HepG2 (cell line): ENCODE results near the gene OR6C75. TPM values are rescaled to one million over a fixed set of nuclear protein-coding genes. Genes with fewer than 3 reads are reported as not detected.

Source experiments
- ATAC-seq: fragments of 200-7000 bp; cut with Tn5 transposase; 3 replicates; pipeline ENCODE4 v1.9.1; 2020; ENCODE audit warnings: mild to moderate bottlenecking, moderate library complexity
- BruUV-seq: library from RNA; stranded (reverse); fragments of 400-500 nt; replicated peaks from 2 replicates; lab custom pipeline; 2021; lab: Mats Ljungman, UMichigan
- CTCF ChIA-PET: fragments of 300-600 bp; formaldehyde crosslinking; extraction: SDS; loops from one replicate; lab custom pipeline; 2021; ENCODE audit warnings: low total read pairs, inconsistent platforms, low intra/inter-chr PET ratio; lab: Yijun Ruan, JAX
- POLR2A ChIA-PET: fragments of 350-600 bp; sonication (Branson Sonifier 250); formaldehyde crosslinking; loops from one replicate; lab custom pipeline; 2020; ENCODE audit warnings: antibody characterized with exemption, inconsistent platforms; lab: Yijun Ruan, JAX
- DNase-seq: peaks from one replicate; pipeline ENCODE4 v3.0.0-alpha.2; 2015; ENCODE audit warnings: low spot score
- FAIRE-seq: peaks from 3 replicates; lab custom pipeline; 2011; peaks lifted over from hg19 to GRCh38; lab: Jason Lieb, UNC
- H2AFZ ChIP-seq: one replicate; pipeline ENCODE4 v1.6.1; 2011; ENCODE audit warnings: low read length, inconsistent platforms
- H3K27ac ChIP-seq: fragments of 300-600 bp; 3 replicates; pipeline ENCODE4 v1.8.0; 2011; ENCODE audit warnings: mixed run types, mild to moderate bottlenecking, mixed read lengths, low read length, inconsistent platforms; ENCODE audit not compliant: insufficient read depth; ENCODE audit errors: extremely low read length
- H3K27me3 ChIP-seq, 2 experiments: fragments of 200-600 bp in 1 of 2; 2 replicates in 1 of 2; 3 replicates in 1 of 2; pipeline versions ENCODE4 v1.6.0 to v1.8.0; 2011; ENCODE audit warnings: low read length in 2 of 2, mild to moderate bottlenecking in 2 of 2, moderate library complexity in 2 of 2, inconsistent platforms in 1 of 2; ENCODE audit not compliant: insufficient read depth in 2 of 2, control insufficient read depth in 1 of 2
- H3K36me3 ChIP-seq, 2 experiments: fragments of 200-600 bp in 1 of 2; replicated peaks in 1 of 2; 2 replicates in 1 of 2; 3 replicates in 1 of 2; pipeline versions ENCODE4 v1.5.1 to v1.8.0; 2011; ENCODE audit warnings: low read length in 2 of 2, inconsistent platforms in 1 of 2; ENCODE audit not compliant: insufficient read depth in 2 of 2, control insufficient read depth in 1 of 2
- H3K4me1 ChIP-seq: 2 replicates; pipeline ENCODE4 v1.5.1; 2012; ENCODE audit warnings: low read length, inconsistent platforms; ENCODE audit not compliant: insufficient read depth
- H3K4me2 ChIP-seq: 2 replicates; pipeline ENCODE4 v1.6.0; 2011; ENCODE audit warnings: low read depth, low read length, inconsistent platforms
- H3K4me3 ChIP-seq, 3 experiments: fragments of 200-600 bp in 1 of 3; sonication (generic), shearing (Covaris generic) in 1 of 3; replicated peaks in 1 of 3; 2 replicates each; pipeline ENCODE4 v1.5.1; 2011 to 2016; ENCODE audit warnings: low read length in 3 of 3, inconsistent platforms in 2 of 3, low read depth in 2 of 3, mild to moderate bottlenecking in 2 of 3, control low read depth in 1 of 3, mixed read lengths in 1 of 3; ENCODE audit not compliant: insufficient read depth in 1 of 3
- H3K79me2 ChIP-seq: one replicate; pipeline ENCODE4 v1.6.1; 2011; ENCODE audit warnings: low read length, inconsistent platforms; ENCODE audit not compliant: insufficient read depth
- H3K9ac ChIP-seq: 2 replicates; pipeline ENCODE4 v1.6.0; 2011; ENCODE audit warnings: mild to moderate bottlenecking, low read depth, low read length, inconsistent platforms; ENCODE audit not compliant: insufficient read depth
- H3K9me3 ChIP-seq: 2 replicates; pipeline ENCODE4 v1.5.1; 2012; ENCODE audit warnings: mild to moderate bottlenecking, low read length
- H4K20me1 ChIP-seq: 2 replicates; pipeline ENCODE4 v1.6.0; 2011; ENCODE audit warnings: inconsistent platforms, mild to moderate bottlenecking, low read length, moderate library complexity; ENCODE audit not compliant: insufficient read depth
- CBX2 ChIP-seq, 2 experiments: fragments of 200-600 bp in 1 of 2; sonication (generic); formaldehyde crosslinking in 1 of 2; IDR thresholded peaks; 2 replicates each; pipeline versions ENCODE4 v1.7.0 to v1.8.1; 2018 to 2022; ENCODE audit warnings: low read depth in 2 of 2, low read length in 1 of 2, mild to moderate bottlenecking in 1 of 2, missing genetic modification reagents in 1 of 2
- FLYWCH1 ChIP-seq: sonication (generic); formaldehyde crosslinking; IDR thresholded peaks from 2 replicates; pipeline ENCODE4 v1.8.1; 2023; ENCODE audit warnings: mild to moderate bottlenecking, missing genetic modification reagents
- HIVEP1 ChIP-seq: sonication (generic); formaldehyde crosslinking; IDR thresholded peaks from 2 replicates; pipeline ENCODE4 v1.4.0; 2020; ENCODE audit warnings: mild to moderate bottlenecking, missing genetic modification reagents
- RAD21 ChIP-seq: fragments of 450-650 bp; formaldehyde crosslinking; IDR thresholded peaks from 2 replicates; pipeline ENCODE4 v1.5.0; 2020; ENCODE audit warnings: mild to moderate bottlenecking
- REL ChIP-seq: sonication (generic); formaldehyde crosslinking; conservative IDR thresholded peaks from 2 replicates; pipeline ENCODE4 v1.8.0; 2022; ENCODE audit warnings: mild to moderate bottlenecking, missing genetic modification reagents, moderate library complexity
- RFXAP ChIP-seq: sonication (generic); formaldehyde crosslinking; IDR thresholded peaks from 2 replicates; pipeline ENCODE4 v1.4.0; 2020; ENCODE audit warnings: missing genetic modification reagents, borderline replicate concordance
- SALL2 ChIP-seq: sonication (generic); formaldehyde crosslinking; IDR thresholded peaks from 2 replicates; pipeline ENCODE4 v1.8.1; 2023; ENCODE audit warnings: mild to moderate bottlenecking, missing genetic modification reagents, inconsistent platforms
- TCF7 ChIP-seq: sonication (generic); IDR thresholded peaks from 2 replicates; pipeline ENCODE4 v1.6.1; 2016; ENCODE audit warnings: antibody characterized with exemption, low read depth
- ZFP1 ChIP-seq: IDR thresholded peaks from 2 replicates; pipeline ENCODE4 v1.6.1; 2016
- ZNF350 ChIP-seq: sonication (generic); formaldehyde crosslinking; IDR thresholded peaks from 2 replicates; pipeline ENCODE4 v1.4.0; 2020; ENCODE audit warnings: mild to moderate bottlenecking, low read depth, missing genetic modification reagents, borderline replicate concordance
- ZNF616 ChIP-seq: sonication (generic); formaldehyde crosslinking; IDR thresholded peaks from 2 replicates; pipeline ENCODE4 v1.5.0; 2020; ENCODE audit warnings: low read depth, mild to moderate bottlenecking, missing genetic modification reagents
- WGBS: methylation state at CpG from one replicate; pipeline ENCODE4 v1.1.6; 2017; ENCODE audit warnings: low lambda C conversion rate; 5-methylcytosine and 5-hydroxymethylcytosine counted together
- in situ Hi-C: cut with HindIII; loops from 2 replicates; pipeline ENCODE4 v1.10.0; 2017; ENCODE audit warnings: low pct_unique_long_range_greater_than_20kb; ENCODE audit not compliant: extremely low pct_ligation_motif_present
- intact Hi-C: fragments of 100-400 bp; cut with micrococcal nuclease; formaldehyde crosslinking; loops from one replicate; pipeline ENCODE4 v1.10.0; 2022; ENCODE audit not compliant: unreplicated experiment
- polyA plus RNA-seq, 8 experiments: library from polyadenylated mRNA; depleted of rRNA in 3 of 8; stranded (reverse) in 7 of 8; unstranded in 1 of 8; fragments of >200 nt; fragmentation: Illumina TruSeq in 4 of 8; extraction: Trizol in 4 of 8; gene quantifications; 2 replicates each; pipeline versions ENCODE4 v1.2.1 to v1.2.3, GENCODE V29; 2011 to 2016; ENCODE audit warnings: low read depth in 4 of 8, missing spikeins in 1 of 8, mixed read lengths in 1 of 8; ENCODE audit not compliant: insufficient read depth in 1 of 8
- total RNA-seq, 5 experiments: library from RNA; depleted of rRNA; stranded (reverse); fragments of >200 nt; fragmentation: Illumina TruSeq; extraction: Trizol; gene quantifications; 2 replicates each; pipeline ENCODE4 v1.2.3, GENCODE V29; 2016; ENCODE audit warnings: low read depth in 1 of 5
- TF ChIP-seq, protein P1 (sequence below): sonication (generic); formaldehyde crosslinking; IDR thresholded peaks from 2 replicates; pipeline ENCODE4 v1.5.1; 2020; ENCODE audit warnings: mild to moderate bottlenecking, missing genetic modification reagents, borderline replicate concordance
- TF ChIP-seq, protein P2 (sequence below): sonication (generic); formaldehyde crosslinking; IDR thresholded peaks from 2 replicates; pipeline ENCODE4 v1.5.0; 2020; ENCODE audit warnings: missing genetic modification reagents, mild to moderate bottlenecking, borderline replicate concordance
- TF ChIP-seq, protein P3 (sequence below): sonication (generic); formaldehyde crosslinking; IDR thresholded peaks from 2 replicates; pipeline ENCODE4 v1.4.0; 2020; ENCODE audit warnings: missing genetic modification reagents

OR6C75 gene
- total and polyA plus RNA-seq, 2 of the 13 experiments (the other 11 are each of a cell fraction or from before 2014, with no cell fraction given), result not detected

DNA sequence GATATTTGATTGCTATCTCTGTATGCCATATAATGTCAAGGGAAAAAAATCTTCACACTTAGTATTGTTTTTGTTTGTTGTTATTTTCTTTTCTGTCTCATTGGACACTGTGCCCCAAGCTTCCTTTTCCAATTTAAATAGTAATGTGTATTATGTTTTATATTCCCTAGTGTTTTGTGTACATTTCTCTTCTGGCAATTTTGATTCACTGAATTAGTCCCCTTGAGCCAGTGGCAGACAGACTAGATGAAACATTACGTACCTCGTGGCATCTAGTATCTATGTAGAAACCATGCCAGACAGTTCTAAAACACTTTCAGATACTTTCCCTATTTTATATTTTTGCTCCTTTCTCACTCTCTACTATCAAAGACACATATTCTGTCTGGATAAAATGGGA lies 48.7 kb upstream of the OR6C75 start, which contains the start of gene OR6C1:
Gene OR6C1, plus strand, starts transcription at position 301 of the 400 bp plus-strand sequence. CDS start 6,257 bp downstream, outside the sequence.
- ATAC-seq, result no peak

DNA sequence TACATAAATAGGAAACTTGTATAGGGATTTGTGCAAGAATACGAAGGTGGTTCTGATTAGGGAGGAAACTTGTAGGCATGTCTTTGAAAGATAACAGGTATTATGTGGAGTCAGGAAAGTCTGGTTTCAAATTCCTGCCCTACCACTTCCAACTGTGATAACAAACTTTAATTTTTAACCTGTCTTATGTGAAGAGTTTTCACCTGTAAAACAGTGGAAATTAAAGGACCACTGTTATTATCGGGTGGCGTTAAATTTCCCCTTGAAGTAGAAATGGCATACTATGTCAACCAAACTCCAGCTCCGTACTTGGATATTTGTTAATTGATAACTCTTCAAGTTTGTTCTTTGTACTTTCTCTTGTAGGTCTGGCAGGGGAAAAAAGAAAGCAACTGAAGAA lies 42.6 kb upstream of the OR6C75 start:
- no peak for ATAC-seq

More for the DNA sequence above, 48.7 kb upstream of the OR6C75 start, which contains the start of gene OR6C1:
- POLR2A ChIA-PET, result no interaction called here
- Histone ChIP-seq H3K4me2 (no peak within 1 kb of the TSS), H3K27ac (no peak within 1 kb of the TSS), H3K36me3 (no peaks in the 10 kb centered on the region), H3K4me1 (no peaks in the 10 kb centered on the region), H2AFZ (no peak within 1 kb of the TSS), H3K9me3 (no peaks in the 10 kb centered on the region), H3K79me2 (no peaks in the 10 kb centered on the region), H3K27me3 (no peaks in the 10 kb centered on the region), H4K20me1 (no peaks in the 10 kb centered on the region), H3K4me3 (no peak within 1 kb of the TSS), H3K9ac (no peak within 1 kb of the TSS)
- DNase-seq (no peak), FAIRE-seq (no peak)
- no TSS peak for BruUV-seq
- 20% methylated on average over 2 of the region's 2 CpGs for WGBS
- intact Hi-C loops (no loop called here), in situ Hi-C loops (no loop called here)
- CTCF ChIA-PET, result no interaction called here
- TF ChIP-seq ZFP1 (CRISPR knock-in tag), result no peak
- no peak for TF ChIP-seq SALL2 (CRISPR knock-in tag)
- no peak for TF ChIP-seq RFXAP (CRISPR knock-in tag)
- no peak for TF ChIP-seq CBX2 (IDR thresholded peaks at IDR 0.05; ENCODE audit: low read depth, low read length)
- TF ChIP-seq CBX2 (CRISPR knock-in tag; IDR thresholded peaks at IDR 0.05; ENCODE audit: low read depth), result no peak
- TF ChIP-seq, protein P1, sequence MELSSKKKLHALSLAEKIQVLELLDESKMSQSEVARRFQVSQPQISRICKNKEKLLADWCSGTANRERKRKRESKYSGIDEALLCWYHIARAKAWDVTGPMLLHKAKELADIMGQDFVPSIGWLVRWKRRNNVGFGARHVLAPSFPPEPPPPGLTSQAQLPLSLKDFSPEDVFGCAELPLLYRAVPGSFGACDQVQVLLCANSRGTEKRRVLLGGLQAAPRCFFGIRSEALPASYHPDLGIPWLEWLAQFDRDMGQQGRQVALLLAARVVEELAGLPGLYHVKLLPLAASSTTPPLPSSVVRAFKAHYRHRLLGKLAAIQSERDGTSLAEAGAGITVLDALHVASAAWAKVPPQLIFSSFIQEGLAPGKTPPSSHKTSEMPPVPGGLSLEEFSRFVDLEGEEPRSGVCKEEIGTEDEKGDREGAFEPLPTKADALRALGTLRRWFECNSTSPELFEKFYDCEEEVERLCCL (CRISPR knock-in tag), result no peak
- TF ChIP-seq FLYWCH1 (CRISPR knock-in tag), result no peak
- no peak for TF ChIP-seq REL
- TF ChIP-seq, protein P2, sequence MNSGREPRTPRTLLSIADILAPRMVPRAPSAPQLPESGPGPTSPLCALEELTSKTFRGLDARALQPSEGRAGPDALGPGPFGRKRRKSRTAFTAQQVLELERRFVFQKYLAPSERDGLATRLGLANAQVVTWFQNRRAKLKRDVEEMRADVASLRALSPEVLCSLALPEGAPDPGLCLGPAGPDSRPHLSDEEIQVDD, result no peak

More for the DNA sequence above, 42.6 kb upstream of the OR6C75 start:
- Histone ChIP-seq H3K4me2 (no peak overlapping the region), H3K9ac (no peak overlapping the region), H3K4me1 (no peaks in the 10 kb centered on the region), H3K27me3 (no peaks in the 10 kb centered on the region), H3K9me3 (no peaks in the 10 kb centered on the region), H2AFZ (no peak overlapping the region), H3K4me3 (no peak overlapping the region), H3K79me2 (no peaks in the 10 kb centered on the region), H4K20me1 (no peaks in the 10 kb centered on the region), H3K27ac (no peak overlapping the region), H3K36me3 (no peaks in the 10 kb centered on the region)
- TF ChIP-seq, protein P3, sequence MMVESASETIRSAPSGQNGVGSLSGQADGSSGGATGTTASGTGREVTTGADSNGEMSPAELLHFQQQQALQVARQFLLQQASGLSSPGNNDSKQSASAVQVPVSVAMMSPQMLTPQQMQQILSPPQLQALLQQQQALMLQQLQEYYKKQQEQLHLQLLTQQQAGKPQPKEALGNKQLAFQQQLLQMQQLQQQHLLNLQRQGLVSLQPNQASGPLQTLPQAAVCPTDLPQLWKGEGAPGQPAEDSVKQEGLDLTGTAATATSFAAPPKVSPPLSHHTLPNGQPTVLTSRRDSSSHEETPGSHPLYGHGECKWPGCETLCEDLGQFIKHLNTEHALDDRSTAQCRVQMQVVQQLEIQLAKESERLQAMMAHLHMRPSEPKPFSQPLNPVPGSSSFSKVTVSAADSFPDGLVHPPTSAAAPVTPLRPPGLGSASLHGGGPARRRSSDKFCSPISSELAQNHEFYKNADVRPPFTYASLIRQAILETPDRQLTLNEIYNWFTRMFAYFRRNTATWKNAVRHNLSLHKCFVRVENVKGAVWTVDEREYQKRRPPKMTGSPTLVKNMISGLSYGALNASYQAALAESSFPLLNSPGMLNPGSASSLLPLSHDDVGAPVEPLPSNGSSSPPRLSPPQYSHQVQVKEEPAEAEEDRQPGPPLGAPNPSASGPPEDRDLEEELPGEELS (CRISPR knock-in tag), result no peak
- no peak for TF ChIP-seq RAD21
- no peak for TF ChIP-seq ZNF616
- TF ChIP-seq TCF7, result no peak
- no peak for TF ChIP-seq HIVEP1 (CRISPR knock-in tag)
- TF ChIP-seq ZNF350 (CRISPR knock-in tag), result no peak
- POLR2A ChIA-PET, result no interaction called here
- no TSS peak for BruUV-seq
- CTCF ChIA-PET, result no interaction called here
- in situ Hi-C loops (no loop called here), intact Hi-C loops (no loop called here)
- WGBS, result 0% methylated on average over 4 of the region's 4 CpGs
- no peak for DNase-seq
- no peak for FAIRE-seq
